ENCODE measurements around the gene RDX.
"Not testable (repeated sequence)": the region's sequence is repeated elsewhere in the genome, so short reads cannot be mapped to it uniquely, and the experiment has no call there.

RDX gene

DNA sequence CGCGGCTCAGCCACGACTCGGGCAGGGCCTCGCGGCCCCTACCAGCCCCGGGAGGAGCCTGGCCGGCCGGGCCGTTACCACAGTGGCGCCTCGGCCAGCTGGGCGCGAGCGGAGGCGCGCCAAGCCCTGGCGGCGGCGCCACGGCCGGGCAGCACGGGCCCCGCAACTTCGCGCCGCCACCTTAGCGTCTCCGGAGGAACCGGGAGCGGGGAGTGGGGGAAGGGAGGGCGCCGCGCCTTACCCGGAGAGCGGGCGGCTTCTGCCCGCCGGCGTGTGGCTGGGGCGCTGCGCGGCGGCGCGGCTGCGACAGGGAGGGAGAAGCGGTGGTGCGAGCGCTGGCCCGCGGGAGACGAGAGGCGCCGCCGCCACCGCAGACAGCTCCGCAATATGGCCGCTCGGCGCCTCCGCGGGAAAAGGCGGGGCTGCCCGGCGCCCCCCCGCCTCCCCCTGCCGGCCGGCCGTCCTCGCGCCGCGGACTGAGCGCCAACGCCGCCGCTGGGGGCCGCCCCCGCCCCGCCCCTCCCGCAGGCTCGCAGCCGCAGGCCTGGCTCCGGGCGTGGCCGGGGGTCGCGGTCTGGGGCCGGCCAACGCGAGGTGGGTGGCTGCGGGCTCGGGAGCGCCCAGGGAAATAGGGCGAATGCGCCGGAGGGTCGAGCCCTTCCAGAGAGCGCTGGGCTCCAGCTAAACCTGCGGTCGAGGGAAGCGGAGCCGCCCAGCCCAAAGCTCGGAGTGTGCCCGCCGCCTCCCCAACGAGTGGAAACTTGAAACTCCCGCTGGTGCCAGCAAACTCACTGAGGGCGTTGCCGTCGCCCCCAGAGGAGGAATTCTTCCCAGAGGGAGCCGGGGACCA lies at the start of gene RDX:
Gene RDX (minus strand): TSS at position 389 of the 850 bp plus-strand sequence. CDS start 16,922 bp downstream, outside the sequence.
- DNase-seq (ENCODE audit: low read depth) = no peak

GRCh38 chr11:110345743-110346142 lies 49.3 kb upstream of the RDX start:
- no peak for DNase-seq (ENCODE audit: low read depth)

- no peak for DNase-seq (ENCODE audit: low read depth)
These were observed 44.0 kb upstream of the RDX start for GRCh38 chr11:110340436-110340835.

GRCh38 chr11:110339456-110340250 lies 43.2 kb upstream of the RDX start:
- DNase-seq (ENCODE audit: low read depth) = no peak

DNA sequence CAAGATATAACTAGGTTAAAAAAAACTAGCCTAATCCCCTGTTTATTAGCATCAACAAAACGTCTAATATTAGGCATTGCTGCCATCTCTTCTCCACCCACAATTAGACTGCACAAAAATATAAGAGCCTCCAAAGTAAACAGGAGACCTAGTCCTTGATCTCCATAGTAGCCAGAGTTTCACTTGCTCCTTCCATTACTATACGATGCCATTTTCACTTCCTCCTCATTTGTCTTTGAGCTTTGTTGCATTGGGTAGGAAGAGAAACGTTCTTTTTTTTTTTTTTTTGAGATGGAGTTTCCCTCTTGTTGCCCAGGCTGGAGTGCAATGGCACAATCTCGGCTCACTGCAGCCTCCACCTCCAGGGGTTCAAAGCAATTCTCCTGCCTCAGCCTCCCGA lies 42.3 kb upstream of the RDX start:
- DNase-seq (ENCODE audit: low read depth) = no peak

DNA sequence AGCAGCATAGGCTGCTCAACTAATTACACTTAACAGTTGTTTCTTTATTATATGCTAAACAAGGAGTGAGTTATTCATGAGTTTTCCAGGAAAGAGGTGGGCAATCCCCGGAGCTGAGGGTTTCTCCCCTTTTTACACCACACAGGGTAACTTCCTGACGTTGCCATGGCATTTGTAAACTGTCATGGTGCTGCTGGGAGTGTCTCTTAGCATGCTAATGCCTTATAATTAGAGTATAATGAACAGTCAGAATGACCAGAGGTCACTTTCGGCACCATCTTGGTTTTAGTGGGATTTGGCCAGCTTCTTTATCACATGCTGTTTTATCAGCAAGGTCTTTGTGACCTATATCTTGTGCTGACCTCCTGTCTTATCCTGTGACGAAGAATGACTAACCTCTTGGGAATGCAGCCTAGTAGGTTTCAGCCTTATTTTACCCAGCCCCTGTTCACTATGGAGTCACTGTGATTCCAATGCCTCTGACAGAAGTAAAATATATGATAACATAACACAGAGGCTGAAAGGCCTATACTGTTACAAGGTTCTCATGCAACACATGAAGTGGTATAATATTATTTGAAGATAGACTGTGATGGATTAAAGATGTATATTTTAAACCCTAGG lies 41.3 kb upstream of the RDX start:
- no peak for DNase-seq (ENCODE audit: low read depth)

- no peak for DNase-seq (ENCODE audit: low read depth)
These were observed 39.6 kb upstream of the RDX start for GRCh38 chr11:110336054-110336453.

DNA sequence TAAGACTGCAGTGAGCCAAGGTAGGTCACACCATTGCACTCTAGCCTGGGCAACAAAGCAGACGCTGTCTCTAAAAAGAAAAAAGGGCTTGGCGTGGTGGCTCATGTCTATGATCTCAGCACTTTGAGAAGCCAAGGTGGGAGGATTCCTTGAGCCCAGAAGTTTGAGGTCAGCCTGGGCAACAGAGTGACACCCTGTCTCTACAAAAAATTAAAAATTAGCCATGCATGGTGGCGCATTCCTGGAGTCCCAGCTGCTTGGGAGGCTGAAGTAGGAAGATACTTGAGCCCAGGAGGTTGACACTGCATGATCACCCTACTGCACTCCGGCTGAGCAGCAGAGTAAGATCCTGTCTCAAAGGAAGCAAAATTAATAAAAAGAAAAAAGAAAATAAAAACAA lies 38.9 kb upstream of the RDX start:
- no peak for DNase-seq (ENCODE audit: low read depth)

- no peak for DNase-seq (ENCODE audit: low read depth)
These were observed 35.2 kb upstream of the RDX start for GRCh38 chr11:110331626-110332025.

DNA sequence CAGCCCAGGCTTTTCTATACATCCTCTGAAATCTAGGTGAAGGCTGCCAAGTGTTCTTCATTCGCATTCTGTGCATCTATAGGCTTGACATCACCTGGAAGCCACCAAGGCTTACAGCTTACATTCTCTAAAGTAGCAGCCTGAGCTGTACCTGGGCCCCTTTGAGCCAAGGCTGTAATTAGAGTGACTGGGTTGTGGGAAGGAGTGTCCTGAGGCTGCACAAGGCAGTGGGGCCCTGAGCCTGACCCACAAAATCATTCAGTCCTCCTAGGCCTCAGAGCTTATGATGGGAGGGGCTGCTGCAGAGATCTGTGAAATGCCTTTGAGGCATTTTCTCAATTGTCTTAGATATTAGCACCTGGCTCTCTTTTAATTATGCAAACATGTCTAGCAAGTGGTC lies 33.0 kb upstream of the RDX start:
- DNase-seq (ENCODE audit: low read depth) = no peak

- DNase-seq (ENCODE audit: low read depth) = no peak
These were observed 31.1 kb upstream of the RDX start for GRCh38 chr11:110327508-110327907.

- DNase-seq (ENCODE audit: low read depth) = no peak
These were observed 27.4 kb upstream of the RDX start for GRCh38 chr11:110323786-110324185.

DNA sequence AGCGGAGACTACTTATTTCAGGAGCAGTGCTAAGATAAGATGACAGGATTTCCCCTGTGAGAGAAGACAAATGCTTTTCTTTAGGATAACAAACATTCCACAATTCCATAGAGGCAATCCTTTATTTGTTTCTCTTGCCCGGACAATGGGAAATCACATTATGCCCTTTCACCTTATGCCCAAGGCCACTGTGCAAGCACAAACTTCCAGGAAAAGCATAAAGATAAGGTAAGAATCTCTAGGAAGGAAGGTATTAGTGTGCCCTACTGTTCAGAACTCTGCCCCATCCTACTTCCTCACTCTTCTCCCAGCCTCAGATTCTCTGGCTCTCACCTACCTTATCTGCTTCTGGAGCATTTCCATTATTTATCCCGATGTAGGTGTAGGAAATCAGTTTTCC lies 23.1 kb upstream of the RDX start:
- no peak for DNase-seq (ENCODE audit: low read depth)

- DNase-seq (ENCODE audit: low read depth) = no peak
These were observed 22.4 kb upstream of the RDX start for GRCh38 chr11:110318638-110319404.

- DNase-seq (ENCODE audit: low read depth) = no peak
These were observed 21.1 kb upstream of the RDX start for GRCh38 chr11:110317516-110317932.

DNA sequence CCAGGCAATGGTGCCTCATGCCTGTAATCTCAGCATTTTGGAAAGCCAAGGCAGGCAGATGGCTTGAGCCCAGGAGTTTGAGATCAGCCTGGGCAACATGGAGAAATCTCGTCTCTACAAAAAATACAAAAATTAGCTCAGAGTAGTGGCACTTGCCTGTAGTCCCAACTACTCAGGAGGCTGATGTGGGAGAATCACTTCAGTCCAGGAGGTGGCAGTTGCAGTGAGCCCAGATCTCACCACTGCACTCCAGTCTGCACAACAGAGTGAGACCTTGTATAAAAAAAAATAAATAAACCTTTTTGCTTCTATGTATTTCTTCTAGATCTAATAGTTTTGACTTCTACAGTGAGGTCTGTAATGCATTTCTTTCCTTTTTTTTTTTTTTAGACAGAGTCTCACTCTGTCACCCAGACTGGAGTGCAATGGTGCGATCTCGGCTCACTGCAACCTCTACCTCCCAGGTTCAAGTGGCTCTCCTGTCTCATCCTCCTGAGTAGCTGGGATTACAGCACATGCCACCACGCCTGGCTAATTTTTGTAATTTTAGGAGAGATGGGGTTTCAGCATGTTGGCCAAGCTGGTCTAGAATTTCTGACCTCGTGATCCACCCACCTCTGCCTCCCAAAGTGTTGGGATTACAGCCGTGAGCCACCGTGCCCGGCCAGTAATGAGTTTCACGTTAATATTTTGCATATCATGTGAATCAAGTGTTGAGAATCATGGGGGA lies 18.1 kb upstream of the RDX start:
- DNase-seq (ENCODE audit: low read depth) = no peak

DNA sequence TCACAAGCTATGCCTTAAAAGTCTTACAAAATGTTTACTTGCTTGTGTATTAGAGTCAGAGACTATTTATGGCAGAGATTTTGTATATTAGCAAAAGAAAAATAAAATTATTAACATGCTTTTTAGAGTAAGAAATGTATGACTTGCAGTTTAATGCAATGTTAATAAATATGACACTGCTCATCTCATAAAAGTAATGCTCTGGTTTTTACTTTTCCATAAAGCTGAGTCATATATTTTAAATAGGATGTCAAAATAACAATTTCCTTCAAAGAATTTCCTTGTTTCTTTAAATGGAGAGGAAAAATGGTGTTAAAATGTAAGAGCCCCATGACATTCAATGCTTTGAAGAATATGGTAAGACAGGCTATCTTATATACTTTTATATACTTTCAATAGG lies 16.3 kb upstream of the RDX start:
- DNase-seq (ENCODE audit: low read depth) = no peak

DNA sequence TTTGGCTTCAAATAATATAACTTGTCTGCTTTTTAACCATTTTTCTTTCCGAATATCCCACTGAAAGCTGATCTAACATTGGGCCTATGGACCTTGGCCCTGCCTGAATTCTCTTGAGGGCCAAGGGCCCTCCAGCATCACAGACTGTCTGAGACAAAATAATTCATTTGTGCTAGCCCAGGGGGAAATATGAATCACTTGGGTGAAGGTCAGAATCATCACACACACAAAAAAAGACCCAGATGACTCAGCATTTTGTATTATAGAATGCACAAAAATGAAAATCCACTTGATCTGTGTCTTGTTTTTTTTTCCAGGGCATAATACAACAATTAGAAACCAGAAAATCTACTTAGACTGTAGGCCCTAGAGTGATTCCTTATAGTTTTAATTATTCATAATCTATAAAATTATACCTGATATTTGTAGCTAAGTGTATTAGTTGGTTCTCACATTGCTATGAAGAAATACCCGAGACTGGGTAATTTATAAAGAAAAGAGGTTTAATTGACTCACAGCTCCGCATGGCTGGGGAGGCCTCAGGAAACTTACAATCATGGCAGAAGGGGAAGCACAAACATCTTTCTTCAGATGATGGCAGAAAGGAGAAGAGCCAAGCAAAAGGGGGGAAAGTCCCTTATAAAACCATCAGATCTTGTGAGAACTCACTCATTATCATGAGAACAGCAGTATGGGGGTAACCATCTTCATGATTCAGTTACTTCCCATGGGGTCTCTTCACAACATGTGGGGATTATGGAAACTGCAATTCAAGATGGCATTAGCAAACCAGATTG lies 15.6 kb upstream of the RDX start:
- no peak for DNase-seq (ENCODE audit: low read depth)

DNA sequence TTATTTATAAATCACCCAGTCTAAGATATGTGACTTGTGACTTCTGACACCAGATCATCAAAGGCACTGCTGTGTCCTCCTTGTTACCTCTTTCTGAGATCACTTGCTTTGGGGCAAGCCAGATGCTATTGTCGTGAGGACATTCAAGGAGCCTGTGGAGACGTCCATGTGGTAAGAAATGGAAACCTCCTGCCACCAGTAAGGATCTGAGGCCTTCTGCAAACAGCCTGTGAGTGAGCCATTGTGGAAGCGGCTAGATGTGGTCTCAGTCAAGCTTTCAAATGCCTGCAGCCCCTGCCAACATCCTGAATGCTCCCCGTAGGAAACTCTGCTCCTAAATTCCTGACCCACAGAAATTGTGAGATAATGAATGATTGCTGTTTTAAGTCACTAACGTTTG lies 11.7 kb upstream of the RDX start:
- no peak for DNase-seq (ENCODE audit: low read depth)

- DNase-seq (ENCODE audit: low read depth) = not testable (repeated sequence)
These were observed 9.6 kb upstream of the RDX start for GRCh38 chr11:110306019-110306388.
